Mucosa of stomach (tissue), 1 donor: Measurements from ENCODE around the gene LANCL3.
"Not testable (repeated sequence)": the region's sequence is repeated elsewhere in the genome, so short reads cannot be mapped to it uniquely, and the experiment has no call there.

Experiments
- H3K27me3 ChIP-seq: one replicate; pipeline ENCODE4 v1.7.0; 2013; ENCODE audit warnings: mild to moderate bottlenecking, low read length; ENCODE audit not compliant: control insufficient read depth, insufficient read depth
- H3K36me3 ChIP-seq: one replicate; pipeline ENCODE4 v1.7.0; 2013; ENCODE audit warnings: low read length; ENCODE audit not compliant: control insufficient read depth, insufficient read depth
- H3K4me1 ChIP-seq: one replicate; pipeline ENCODE4 v1.7.0; 2013; ENCODE audit warnings: mild to moderate bottlenecking, low read length; ENCODE audit not compliant: control insufficient read depth, insufficient read depth
- H3K4me3 ChIP-seq: one replicate; pipeline ENCODE4 v1.7.0; 2013; ENCODE audit warnings: low read length
- H3K9ac ChIP-seq: one replicate; pipeline ENCODE4 v1.7.0; 2013; ENCODE audit warnings: mild to moderate bottlenecking, low read length, moderate library complexity
- H3K9me3 ChIP-seq: one replicate; pipeline ENCODE4 v1.7.0; 2013; ENCODE audit warnings: mild to moderate bottlenecking, low read length, moderate library complexity; ENCODE audit not compliant: control insufficient read depth
- donor health status: Pancreatic carcinoma.

The LANCL3 gene

DNA sequence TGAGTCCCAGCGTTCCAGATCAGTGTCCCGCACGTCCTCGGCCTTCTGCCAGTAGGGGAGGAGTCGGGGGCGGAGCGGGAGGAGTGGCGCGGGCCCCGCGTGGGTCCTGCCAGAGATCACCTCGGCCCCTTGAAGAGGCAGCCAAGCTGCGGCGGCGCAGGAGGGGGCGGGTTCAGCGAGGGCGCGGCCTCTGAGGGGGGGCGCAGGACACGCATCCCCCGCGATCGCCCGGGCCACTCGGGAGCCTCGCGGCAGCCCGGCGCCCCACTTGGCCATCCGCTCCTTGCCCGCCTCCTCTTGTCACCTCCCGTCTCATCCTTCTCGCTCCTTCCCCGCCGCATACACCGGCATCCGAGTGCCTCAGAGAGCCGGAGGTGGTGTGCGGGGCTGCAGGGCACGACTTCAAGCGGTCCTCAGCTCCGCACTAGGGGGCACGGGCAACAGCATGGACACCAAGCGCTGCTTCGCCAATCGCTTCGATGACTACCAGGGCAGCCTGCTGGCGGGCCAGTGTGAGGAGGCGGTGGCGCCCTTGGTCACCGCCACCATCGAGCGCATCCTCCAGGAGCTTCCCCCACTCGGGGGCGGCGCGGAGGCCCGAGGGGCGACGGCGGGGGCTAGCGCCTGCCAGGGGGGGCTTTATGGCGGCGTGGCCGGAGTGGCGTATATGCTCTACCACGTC is at the start of gene LANCL3:
Gene LANCL3 (plus strand): TSS at position 236 of the 682 bp plus-strand sequence. CDS start 210 bp downstream, at position 446.
- not testable (repeated sequence) for H3K4me1 ChIP-seq, H3K4me3 ChIP-seq
- peak within 1 kb of the TSS; percentile 7 for H3K9ac ChIP-seq

DNA sequence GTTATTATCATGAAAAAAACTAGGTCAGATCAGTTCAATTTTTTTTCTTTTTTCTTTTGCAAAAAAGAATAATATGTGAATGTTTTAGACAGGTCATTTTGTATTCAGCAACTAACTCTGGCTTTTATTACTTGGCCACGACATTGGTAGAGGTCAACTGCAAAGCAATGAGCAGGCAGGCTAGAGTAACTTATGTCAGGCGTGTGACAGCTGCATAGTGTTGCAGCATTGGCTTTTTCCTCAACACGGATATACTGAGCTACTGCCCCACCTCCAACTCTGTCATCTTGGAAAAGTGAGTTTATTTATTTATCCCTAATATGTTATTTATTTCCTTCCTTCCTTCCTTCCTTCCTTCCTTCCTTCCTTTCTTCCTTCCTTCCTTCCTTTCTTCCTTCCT is 47.8 kb upstream of the LANCL3 start:
- H3K27me3 ChIP-seq, H3K4me1 ChIP-seq, H3K9me3 ChIP-seq, H3K9ac ChIP-seq, H3K4me3 ChIP-seq, H3K36me3 ChIP-seq: not testable (repeated sequence)

More for the DNA sequence above, at the start of gene LANCL3:
- not testable (repeated sequence) for H3K27me3 ChIP-seq, H3K9me3 ChIP-seq, H3K36me3 ChIP-seq

DNA sequence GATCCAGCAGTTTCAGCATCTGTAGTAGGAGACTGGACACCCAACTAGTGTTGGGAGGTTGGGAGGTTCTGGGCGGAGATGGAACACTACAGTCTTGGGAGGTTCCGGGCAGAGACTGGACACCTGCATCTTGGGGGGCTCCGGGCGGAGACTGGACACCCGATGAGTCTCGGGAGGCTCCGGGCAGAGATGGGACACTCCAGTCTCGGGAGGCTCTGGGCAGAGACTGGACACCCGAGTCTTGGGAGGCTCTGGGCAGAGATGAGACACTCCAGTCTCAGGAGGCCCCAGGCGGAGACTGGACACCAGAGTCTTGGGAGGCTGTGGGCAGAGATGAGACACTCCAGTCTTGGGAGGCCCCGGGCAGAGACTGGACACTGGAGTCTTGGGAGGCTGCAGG is 29.5 kb upstream of the LANCL3 start:
- H3K36me3 ChIP-seq = no peaks in the 10 kb centered on the region
- H3K9ac ChIP-seq = no peak overlapping the region
- H3K27me3 ChIP-seq = no peaks in the 10 kb centered on the region
- H3K9me3 ChIP-seq = no peaks in the 10 kb centered on the region
- H3K4me3 ChIP-seq = no peak overlapping the region
- H3K4me1 ChIP-seq = no peaks in the 10 kb centered on the region

- Histone ChIP-seq H3K4me1 (no peaks in the 10 kb centered on the region), H3K36me3 (no peaks in the 10 kb centered on the region), H3K9ac (no peak overlapping the region), H3K9me3 (no peaks in the 10 kb centered on the region), H3K4me3 (no peak overlapping the region), H3K27me3 (no peaks in the 10 kb centered on the region)
Observed at GRCh38 chrX:37542791-37543190, 28.7 kb upstream of the LANCL3 start.

GRCh38 chrX:37543324-37543723 is 28.1 kb upstream of the LANCL3 start:
- H3K36me3 ChIP-seq = no peaks in the 10 kb centered on the region
- H3K9me3 ChIP-seq = no peaks in the 10 kb centered on the region
- no peaks in the 10 kb centered on the region for H3K27me3 ChIP-seq

DNA sequence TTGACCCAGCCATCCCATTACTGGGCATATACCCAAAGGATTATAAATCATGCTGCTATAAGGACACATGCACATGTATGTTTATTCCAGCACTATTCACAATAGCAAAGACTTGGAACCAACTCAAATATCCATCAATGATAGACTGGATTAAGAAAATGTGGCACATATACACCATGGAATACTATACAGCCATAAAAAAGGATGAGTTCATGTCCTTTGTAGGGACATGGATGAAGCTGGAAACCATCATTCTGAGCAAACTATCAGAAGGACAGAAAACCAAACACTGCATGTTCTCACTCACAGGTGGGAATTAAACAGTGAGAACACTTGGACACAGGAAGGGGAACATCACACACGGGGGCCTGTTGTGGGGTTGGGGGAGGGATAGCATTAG is 26.9 kb upstream of the LANCL3 start:
- not testable (repeated sequence) for H3K4me1 ChIP-seq, H3K9me3 ChIP-seq, H3K9ac ChIP-seq

More at GRCh38 chrX:37543324-37543723, 28.1 kb upstream of the LANCL3 start:
- Histone ChIP-seq H3K4me1 (no peaks in the 10 kb centered on the region), H3K4me3 (no peak overlapping the region), H3K9ac (no peak overlapping the region)

DNA sequence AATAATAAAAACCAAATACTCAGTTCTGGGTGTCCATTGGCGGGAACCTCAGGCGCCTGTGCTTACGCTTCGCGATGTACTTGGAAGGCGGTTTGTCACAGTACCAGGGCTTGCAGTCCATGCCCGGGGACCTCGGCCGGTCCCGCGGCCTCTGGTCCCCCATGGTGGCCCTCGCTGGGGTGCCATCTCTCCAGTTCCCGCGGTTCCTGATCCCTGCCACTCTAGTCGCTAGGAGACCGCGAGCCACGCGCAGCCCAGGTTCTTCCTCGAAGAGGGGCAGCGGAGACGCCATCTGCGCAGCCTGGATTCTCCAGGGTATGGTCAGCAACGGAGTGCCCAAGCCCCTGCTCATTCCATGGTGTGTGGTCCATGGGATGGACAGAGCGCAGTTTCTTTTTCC is 26.4 kb upstream of the LANCL3 start:
- H3K9me3 ChIP-seq = no peaks in the 10 kb centered on the region
- H3K27me3 ChIP-seq = no peaks in the 10 kb centered on the region
- H3K9ac ChIP-seq = no peak overlapping the region
- H3K36me3 ChIP-seq = no peaks in the 10 kb centered on the region
- H3K4me3 ChIP-seq = no peak overlapping the region
- no peaks in the 10 kb centered on the region for H3K4me1 ChIP-seq

More for the DNA sequence above, 26.9 kb upstream of the LANCL3 start:
- not testable (repeated sequence) for H3K36me3 ChIP-seq, H3K27me3 ChIP-seq, H3K4me3 ChIP-seq

DNA sequence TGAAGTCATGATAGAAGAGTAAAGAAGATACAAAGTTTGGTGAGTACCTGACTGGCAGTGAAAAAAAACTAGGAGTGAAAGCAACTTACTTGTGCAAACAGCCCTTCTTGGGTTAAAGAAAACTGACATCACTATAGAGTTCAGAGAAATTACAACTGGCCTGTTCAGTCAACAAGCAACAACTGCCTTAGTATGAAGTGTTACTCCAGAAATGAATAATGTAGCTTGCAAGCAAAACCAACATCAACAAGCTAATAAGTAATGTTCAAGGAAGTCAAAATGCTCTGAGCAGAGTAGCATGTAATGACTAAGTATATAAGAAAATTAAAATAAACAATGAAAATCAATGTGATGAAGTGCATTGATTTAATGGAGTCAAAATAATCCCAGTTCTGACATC is 21.8 kb upstream of the LANCL3 start:
- not testable (repeated sequence) for H3K36me3 ChIP-seq, H3K4me1 ChIP-seq, H3K9me3 ChIP-seq, H3K9ac ChIP-seq, H3K4me3 ChIP-seq, H3K27me3 ChIP-seq

DNA sequence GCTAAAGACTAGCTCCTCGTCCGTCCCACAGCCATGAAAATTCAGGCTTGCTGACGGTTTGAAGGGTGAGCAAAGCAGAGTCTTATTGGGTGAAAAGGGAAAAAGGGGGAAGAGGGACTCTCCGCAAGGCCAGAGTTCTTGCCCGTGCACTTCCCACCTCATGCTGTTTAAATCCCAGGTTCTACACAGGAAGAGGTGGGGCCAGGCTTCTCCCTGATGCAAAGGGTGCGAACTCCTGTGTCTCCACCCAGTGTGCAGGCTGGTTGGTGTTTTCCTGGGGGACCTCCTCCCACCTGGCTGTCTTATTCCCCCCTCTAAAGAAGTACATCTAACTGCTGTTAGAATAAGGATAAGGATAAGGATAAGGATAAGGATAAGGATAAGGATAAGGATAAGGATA is 18.0 kb upstream of the LANCL3 start:
- Histone ChIP-seq H3K36me3 (no peaks in the 10 kb centered on the region), H3K27me3 (peaks cover 2% of the 10 kb centered on the region), H3K4me1 (no peaks in the 10 kb centered on the region), H3K9me3 (no peaks in the 10 kb centered on the region), H3K4me3 (no peak overlapping the region), H3K9ac (no peak overlapping the region)

DNA sequence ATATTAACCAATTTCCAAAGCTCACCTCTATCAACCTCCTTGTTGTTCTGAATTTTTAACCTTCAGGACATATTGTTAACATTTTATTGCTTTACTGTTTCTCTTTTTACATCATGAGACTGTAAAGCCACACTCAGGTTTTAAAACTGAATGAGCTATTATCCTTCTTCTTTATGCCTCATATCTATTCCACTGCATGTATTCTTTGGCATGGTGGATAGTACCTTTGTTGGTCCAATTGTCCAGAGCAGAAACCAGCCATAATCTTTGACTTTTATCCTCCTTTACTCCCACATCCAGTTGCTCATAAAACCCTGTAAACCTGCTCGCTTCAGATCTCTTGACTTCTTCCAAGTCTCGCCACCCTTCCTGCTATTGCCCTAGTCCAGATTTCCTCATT is 6.2 kb upstream of the LANCL3 start:
- H3K27me3 ChIP-seq, H3K36me3 ChIP-seq, H3K9ac ChIP-seq, H3K4me1 ChIP-seq, H3K4me3 ChIP-seq, H3K9me3 ChIP-seq: not testable (repeated sequence)

DNA sequence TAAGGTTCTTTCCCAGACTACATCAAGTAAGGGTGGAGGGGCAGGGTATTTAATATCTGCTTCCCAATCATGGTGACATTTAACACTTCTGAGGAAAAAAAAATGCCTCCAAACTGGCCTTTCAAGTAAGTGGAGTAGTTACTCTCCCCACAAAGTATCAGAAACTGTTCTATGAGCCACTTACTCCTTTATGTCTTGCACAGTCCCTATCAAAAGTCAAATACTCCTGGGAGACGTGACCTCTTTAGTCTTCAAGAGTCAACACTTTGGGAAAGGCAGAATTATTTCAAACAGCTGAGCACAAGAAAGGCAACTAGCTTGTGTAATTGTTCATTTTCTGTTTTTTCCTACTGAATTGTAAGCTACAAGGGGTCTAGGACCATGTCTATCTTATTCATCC is 1.1 kb upstream of the LANCL3 start:
- H3K36me3 ChIP-seq, H3K27me3 ChIP-seq, H3K4me1 ChIP-seq, H3K4me3 ChIP-seq, H3K9ac ChIP-seq, H3K9me3 ChIP-seq: not testable (repeated sequence)

GRCh38 chrX:37572108-37572587 is 687 bp downstream of the LANCL3 start:
- not testable (repeated sequence) for H3K9ac ChIP-seq, H3K4me3 ChIP-seq

GRCh38 chrX:37573121-37573520 is 1.7 kb downstream of the LANCL3 start:
- not testable (repeated sequence) for H3K9ac ChIP-seq, H3K9me3 ChIP-seq, H3K36me3 ChIP-seq, H3K4me1 ChIP-seq, H3K27me3 ChIP-seq, H3K4me3 ChIP-seq

More at GRCh38 chrX:37572108-37572587, 687 bp downstream of the LANCL3 start:
- not testable (repeated sequence) for H3K9me3 ChIP-seq, H3K36me3 ChIP-seq, H3K4me1 ChIP-seq, H3K27me3 ChIP-seq
